Kidney (tissue), 14 donors: ENCODE data around the gene CTF1. TPM values are rescaled to one million over a fixed set of nuclear protein-coding genes. Genes with fewer than 3 reads are reported as not detected.

Source experiments
- DNase-seq, 5 donors: peaks; one replicate each; pipeline ENCODE4 v3.0.0-alpha.2; 2013 to 2020
- FAIRE-seq: peaks from 2 replicates; lab custom pipeline; 2012; peaks lifted over from hg19 to GRCh38; lab: Jason Lieb, UNC
- H3K27ac ChIP-seq, 2 donors: one replicate each; pipeline ENCODE4 v1.7.0; 2013; ENCODE audit warnings: low read depth in 2 of 2, low read length in 2 of 2, inconsistent platforms in 1 of 2
- H3K27me3 ChIP-seq: one replicate; pipeline ENCODE4 v1.7.1; 2013; ENCODE audit warnings: low read length, inconsistent platforms; ENCODE audit not compliant: control insufficient read depth, insufficient read depth
- H3K36me3 ChIP-seq, 3 donors: one replicate each; pipeline versions ENCODE4 v1.7.0 to v1.7.1; 2013; ENCODE audit warnings: low read length in 3 of 3, control low read depth in 1 of 3, inconsistent platforms in 1 of 3; ENCODE audit not compliant: insufficient read depth in 3 of 3, control insufficient read depth in 2 of 3
- H3K4me1 ChIP-seq, 3 donors: one replicate each; pipeline versions ENCODE4 v1.7.0 to v1.7.1; 2013; ENCODE audit warnings: low read length in 3 of 3, inconsistent platforms in 1 of 3, low read depth in 1 of 3; ENCODE audit not compliant: control insufficient read depth in 2 of 3, insufficient read depth in 2 of 3
- H3K4me3 ChIP-seq, 3 donors: one replicate each; pipeline versions ENCODE4 v1.7.0 to v1.8.1; 2013; ENCODE audit warnings: low read length in 3 of 3, control low read depth in 1 of 3, inconsistent platforms in 1 of 3
- H3K9ac ChIP-seq, 3 donors: one replicate each; pipeline versions ENCODE4 v1.7.0 to v1.7.1; 2013; ENCODE audit warnings: low read length in 3 of 3, control low read depth in 1 of 3, inconsistent platforms in 1 of 3
- H3K9me3 ChIP-seq, 3 donors: one replicate each; pipeline versions ENCODE4 v1.7.0 to v1.7.1; 2013; ENCODE audit warnings: low read length in 3 of 3, control low read depth in 1 of 3, inconsistent platforms in 1 of 3; ENCODE audit not compliant: control insufficient read depth in 2 of 3, insufficient read depth in 1 of 3
- intact Hi-C: fragments of 100-400 bp; cut with DNase I; formaldehyde crosslinking; loops from one replicate; pipeline ENCODE4 v1.11.1; 2022
- polyA plus RNA-seq: library from polyadenylated mRNA; stranded (reverse); fragments of 350-450 nt; fragmentation: Illumina TruSeq; extraction: RNeasy Lipid Tissue Mini Kit (QIAGEN cat#74804); gene quantifications from one replicate; pipeline ENCODE4 v1.2.3, GENCODE V29; 2014; ENCODE audit warnings: low read depth, low replicate concordance; ENCODE audit not compliant: insufficient read depth
- total RNA-seq: library from RNA; stranded (reverse); fragmentation: NEBNext Ultra II Directional; extraction: Animal tissue kit (Norgen Biotek cat#: 25700); gene quantifications from one replicate; pipeline ENCODE4 v1.2.1, GENCODE V29; 2021
- TF ChIP-seq, protein P1 (sequence below): IDR thresholded peaks from 3 replicates; pipeline ENCODE4 v1.5.1; 2012; ENCODE audit warnings: mild to moderate bottlenecking, moderate library complexity, borderline replicate concordance; ENCODE audit not compliant: insufficient read depth; ENCODE audit errors: extremely low read depth
- donor health status: control.
- donor health status: control.
- donor health status: control.
- donor health status: control.
- donor health status: control.
- donor health status: DM: yes; HTN: yes; CAD: no.
- donor health status: Normal renal cell carcinoma (clear cell type).

Gene CTF1
- total and polyA plus RNA-seq, 2 donors from 2014 or later, result 7.3 to 13.0 TPM

GRCh38 chr16:30922960-30923535 is 26.6 kb downstream of the CTF1 start:
- H3K27ac ChIP-seq, result peak overlapping the region; percentile 96 to 98
- no peaks in the 10 kb centered on the region for H3K27me3 ChIP-seq
- DNase-seq (peak; percentile 100), FAIRE-seq (no peak)
- H3K4me1 ChIP-seq, result peaks cover 0 to 4% (median 2%) of the 10 kb centered on the region in 3 donors
- H3K9ac ChIP-seq, result peak overlapping the region; percentile 34 to 93 (median 87)
- TF ChIP-seq, protein P1, sequence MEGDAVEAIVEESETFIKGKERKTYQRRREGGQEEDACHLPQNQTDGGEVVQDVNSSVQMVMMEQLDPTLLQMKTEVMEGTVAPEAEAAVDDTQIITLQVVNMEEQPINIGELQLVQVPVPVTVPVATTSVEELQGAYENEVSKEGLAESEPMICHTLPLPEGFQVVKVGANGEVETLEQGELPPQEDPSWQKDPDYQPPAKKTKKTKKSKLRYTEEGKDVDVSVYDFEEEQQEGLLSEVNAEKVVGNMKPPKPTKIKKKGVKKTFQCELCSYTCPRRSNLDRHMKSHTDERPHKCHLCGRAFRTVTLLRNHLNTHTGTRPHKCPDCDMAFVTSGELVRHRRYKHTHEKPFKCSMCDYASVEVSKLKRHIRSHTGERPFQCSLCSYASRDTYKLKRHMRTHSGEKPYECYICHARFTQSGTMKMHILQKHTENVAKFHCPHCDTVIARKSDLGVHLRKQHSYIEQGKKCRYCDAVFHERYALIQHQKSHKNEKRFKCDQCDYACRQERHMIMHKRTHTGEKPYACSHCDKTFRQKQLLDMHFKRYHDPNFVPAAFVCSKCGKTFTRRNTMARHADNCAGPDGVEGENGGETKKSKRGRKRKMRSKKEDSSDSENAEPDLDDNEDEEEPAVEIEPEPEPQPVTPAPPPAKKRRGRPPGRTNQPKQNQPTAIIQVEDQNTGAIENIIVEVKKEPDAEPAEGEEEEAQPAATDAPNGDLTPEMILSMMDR, result no peak
- intact Hi-C loops, result no loop called here
- no peaks in the 10 kb centered on the region for H3K36me3 ChIP-seq
- peak overlapping the region; percentile 77 to 97 (median 94) for H3K4me3 ChIP-seq
- H3K9me3 ChIP-seq, result no peaks in the 10 kb centered on the region

GRCh38 chr16:30923554-30924075 is 27.2 kb downstream of the CTF1 start, which contains the start of gene FBXL19:
TSS of gene FBXL19 (plus strand) at chr16:30923572. CDS start at chr16:30925755, 2,183 bp downstream.
- TF ChIP-seq, protein P1, result no peak
- intact Hi-C loops, result no loop called here
- FAIRE-seq (no peak), DNase-seq (peak in 2 of 5 donors; percentile 91 to 94)
- Histone ChIP-seq H3K27ac (peak within 1 kb of the TSS; percentile 96 to 98), H3K27me3 (no peaks in the 10 kb centered on the region), H3K9me3 (no peaks in the 10 kb centered on the region), H3K4me1 (peaks cover 0 to 4% (median 2%) of the 10 kb centered on the region in 3 donors), H3K36me3 (no peaks in the 10 kb centered on the region), H3K9ac (peak within 1 kb of the TSS; percentile 34 to 93 (median 87)), H3K4me3 (peak within 1 kb of the TSS; percentile 88 to 97 (median 94))

DNA sequence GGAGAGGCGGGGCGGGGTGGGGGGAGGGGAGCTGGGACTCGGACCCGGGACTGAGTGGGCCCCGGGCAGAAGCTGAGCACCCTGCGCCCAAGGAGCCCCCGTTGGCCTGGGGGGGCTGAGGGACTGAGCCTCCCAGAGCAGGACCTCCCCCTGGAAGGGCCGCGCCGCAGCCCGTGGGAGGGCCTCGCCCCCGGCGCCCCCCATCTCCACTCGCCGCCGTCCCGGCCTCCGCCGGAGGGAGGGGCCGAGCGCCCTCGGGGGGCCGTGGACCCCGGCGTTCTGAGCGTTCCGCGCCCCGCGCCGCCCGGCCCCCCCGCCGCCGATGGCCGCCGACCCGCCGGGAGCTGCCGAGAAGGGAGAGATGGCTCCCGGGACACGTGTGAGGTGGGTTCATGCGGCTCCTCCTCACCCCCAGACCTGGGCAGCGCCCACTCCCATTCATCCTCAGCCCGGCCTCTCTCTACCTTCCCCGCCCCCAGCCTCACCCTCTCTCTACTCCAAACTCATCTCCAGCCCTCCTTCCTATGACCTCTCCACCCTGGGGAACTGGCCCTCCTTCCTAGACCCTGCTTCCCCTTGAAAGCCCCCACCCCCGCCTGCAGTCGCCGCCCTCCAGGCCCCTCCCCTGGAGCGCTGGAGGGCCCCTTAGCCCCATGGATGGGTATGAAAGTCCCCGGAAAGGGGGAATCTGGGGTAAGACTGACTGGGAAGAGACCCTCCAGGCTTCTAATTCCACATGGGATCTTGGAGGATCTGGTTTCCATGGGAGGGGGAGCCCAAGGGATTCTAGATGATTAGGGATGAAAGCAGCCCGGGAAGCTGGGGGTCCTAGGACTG is 27.9 kb downstream of the CTF1 start:
- Histone ChIP-seq H3K9ac (peak overlapping the region in 1 of 3 donors; percentile 12), H3K27me3 (no peaks in the 10 kb centered on the region), H3K27ac (no peak overlapping the region), H3K36me3 (no peaks in the 10 kb centered on the region), H3K4me1 (peaks cover 0 to 4% (median 2%) of the 10 kb centered on the region in 3 donors), H3K9me3 (no peaks in the 10 kb centered on the region), H3K4me3 (peak overlapping the region in 2 of 3 donors; percentile 25 to 48)
- intact Hi-C loops, result no loop called here
- TF ChIP-seq, protein P1, result no peak
- DNase-seq (peak in 3 of 5 donors; percentile 54 to 87 (median 85)), FAIRE-seq (no peak)
